WTC11 (cell line): ENCODE measurements around the gene SLC2A4. TPM values are rescaled to one million over a fixed set of nuclear protein-coding genes. Genes with fewer than 3 reads are reported as not detected.

Experiments
- ATAC-seq: fragments of 200-7000 bp; cut with Tn5 transposase; 2 replicates; pipeline ENCODE4 v1.10.0; 2021; ENCODE audit warnings: mild to moderate bottlenecking, moderate library complexity
- CTCF ChIA-PET: fragments of 300-600 bp; sonication (Branson Sonifier 250); formaldehyde crosslinking; loops from one replicate; lab custom pipeline; 2021; ENCODE audit warnings: antibody characterized with exemption; lab: Charles Lee
- POLR2A ChIA-PET: fragments of 350-600 bp; sonication (Branson Sonifier 250); formaldehyde crosslinking; loops from one replicate; lab custom pipeline; 2021; ENCODE audit warnings: antibody characterized with exemption; lab: Charles Lee
- DNase-seq: peaks from one replicate; pipeline ENCODE4 v3.0.0; 2021; ENCODE audit warnings: low spot score
- H3K27ac Mint-ChIP-seq: 2 replicates; pipeline ENCODE4 v1.8.0; 2021; ENCODE audit warnings: mixed read lengths
- H3K27me3 Mint-ChIP-seq: 2 replicates; pipeline ENCODE4 v1.8.0; 2021; ENCODE audit warnings: low read depth, mild to moderate bottlenecking, moderate library complexity, mixed read lengths
- H3K36me3 Mint-ChIP-seq: 2 replicates; pipeline ENCODE4 v1.8.0; 2021; ENCODE audit warnings: mixed read lengths
- H3K4me1 Mint-ChIP-seq: 2 replicates; pipeline ENCODE4 v1.8.0; 2022; ENCODE audit warnings: mixed read lengths
- H3K4me3 Mint-ChIP-seq: 2 replicates; pipeline ENCODE4 v1.8.0; 2021; ENCODE audit warnings: mild to moderate bottlenecking, moderate library complexity, mixed read lengths
- H3K9me3 Mint-ChIP-seq: 2 replicates; pipeline ENCODE4 v1.8.0; 2021; ENCODE audit warnings: mixed read lengths
- FOXK1 ChIP-seq: sonication (generic); formaldehyde crosslinking; IDR thresholded peaks from 2 replicates; pipeline ENCODE4 v1.8.0; 2022; ENCODE audit warnings: mild to moderate bottlenecking, moderate library complexity, missing genetic modification reagents
- SP1 ChIP-seq: sonication (generic); formaldehyde crosslinking; conservative IDR thresholded peaks from 2 replicates; pipeline ENCODE4 v1.8.1; 2022; ENCODE audit warnings: missing genetic modification reagents
- USF1 ChIP-seq: sonication (generic); formaldehyde crosslinking; IDR thresholded peaks from 2 replicates; pipeline ENCODE4 v1.8.0; 2022; ENCODE audit warnings: mild to moderate bottlenecking, missing genetic modification reagents
- total RNA-seq: library from RNA; stranded (reverse); gene quantifications from 3 replicates; pipeline ENCODE4 v1.2.3, GENCODE V29; 2021
- TF ChIP-seq, protein P1 (sequence below): sonication (generic); formaldehyde crosslinking; IDR thresholded peaks from 2 replicates; pipeline ENCODE4 v1.8.0; 2023; ENCODE audit warnings: mild to moderate bottlenecking, missing genetic modification reagents
- TF ChIP-seq, protein P2 (sequence below): sonication (generic); formaldehyde crosslinking; IDR thresholded peaks from 2 replicates; pipeline ENCODE4 v1.8.0; 2022; ENCODE audit warnings: missing genetic modification reagents
- TF ChIP-seq, protein P3 (sequence below): sonication (generic); formaldehyde crosslinking; IDR thresholded peaks from 2 replicates; pipeline ENCODE4 v1.8.0; 2022; ENCODE audit warnings: mild to moderate bottlenecking, missing genetic modification reagents
- TF ChIP-seq, protein P4 (sequence below): fragments of 250-450 bp; sonication (Bioruptor Pico); conservative IDR thresholded peaks from 2 replicates; pipeline ENCODE4 v1.9.0; 2021; ENCODE audit warnings: mild to moderate bottlenecking
- TF ChIP-seq, protein P5 (sequence below): sonication (generic); formaldehyde crosslinking; IDR thresholded peaks from 2 replicates; pipeline ENCODE4 v1.8.0; 2022; ENCODE audit warnings: mild to moderate bottlenecking, missing genetic modification reagents
- TF ChIP-seq, protein P6 (sequence below): sonication (generic); formaldehyde crosslinking; IDR thresholded peaks from 2 replicates; pipeline ENCODE4 v1.8.0; 2023; ENCODE audit warnings: missing genetic modification reagents, mild to moderate bottlenecking, borderline replicate concordance

SLC2A4 gene
- total RNA-seq, 1 experiment from 2014 or later, result 6.4 TPM

- ATAC-seq (peak; percentile 87), DNase-seq (peak; percentile 100)
- peak within 1 kb of the TSS; percentile 99 for H3K27ac Mint-ChIP-seq
- peaks cover 4% of the 10 kb centered on the region for H3K9me3 Mint-ChIP-seq
- peaks cover 15% of the 10 kb centered on the region for H3K27me3 Mint-ChIP-seq
- H3K36me3 Mint-ChIP-seq, result peaks cover 28% of the 10 kb centered on the region
- peak within 1 kb of the TSS; percentile 89 for H3K4me3 Mint-ChIP-seq
- CTCF ChIA-PET, result interaction anchor here (2.0 kb wide), 1 partner anchor 26 kb away, joined by 7 read pairs; the partner anchor contains the start of gene SLC2A4
- TF ChIP-seq, protein P1, sequence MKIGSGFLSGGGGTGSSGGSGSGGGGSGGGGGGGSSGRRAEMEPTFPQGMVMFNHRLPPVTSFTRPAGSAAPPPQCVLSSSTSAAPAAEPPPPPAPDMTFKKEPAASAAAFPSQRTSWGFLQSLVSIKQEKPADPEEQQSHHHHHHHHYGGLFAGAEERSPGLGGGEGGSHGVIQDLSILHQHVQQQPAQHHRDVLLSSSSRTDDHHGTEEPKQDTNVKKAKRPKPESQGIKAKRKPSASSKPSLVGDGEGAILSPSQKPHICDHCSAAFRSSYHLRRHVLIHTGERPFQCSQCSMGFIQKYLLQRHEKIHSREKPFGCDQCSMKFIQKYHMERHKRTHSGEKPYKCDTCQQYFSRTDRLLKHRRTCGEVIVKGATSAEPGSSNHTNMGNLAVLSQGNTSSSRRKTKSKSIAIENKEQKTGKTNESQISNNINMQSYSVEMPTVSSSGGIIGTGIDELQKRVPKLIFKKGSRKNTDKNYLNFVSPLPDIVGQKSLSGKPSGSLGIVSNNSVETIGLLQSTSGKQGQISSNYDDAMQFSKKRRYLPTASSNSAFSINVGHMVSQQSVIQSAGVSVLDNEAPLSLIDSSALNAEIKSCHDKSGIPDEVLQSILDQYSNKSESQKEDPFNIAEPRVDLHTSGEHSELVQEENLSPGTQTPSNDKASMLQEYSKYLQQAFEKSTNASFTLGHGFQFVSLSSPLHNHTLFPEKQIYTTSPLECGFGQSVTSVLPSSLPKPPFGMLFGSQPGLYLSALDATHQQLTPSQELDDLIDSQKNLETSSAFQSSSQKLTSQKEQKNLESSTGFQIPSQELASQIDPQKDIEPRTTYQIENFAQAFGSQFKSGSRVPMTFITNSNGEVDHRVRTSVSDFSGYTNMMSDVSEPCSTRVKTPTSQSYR (CRISPR knock-in tag), result no peak
- TF ChIP-seq, protein P2, sequence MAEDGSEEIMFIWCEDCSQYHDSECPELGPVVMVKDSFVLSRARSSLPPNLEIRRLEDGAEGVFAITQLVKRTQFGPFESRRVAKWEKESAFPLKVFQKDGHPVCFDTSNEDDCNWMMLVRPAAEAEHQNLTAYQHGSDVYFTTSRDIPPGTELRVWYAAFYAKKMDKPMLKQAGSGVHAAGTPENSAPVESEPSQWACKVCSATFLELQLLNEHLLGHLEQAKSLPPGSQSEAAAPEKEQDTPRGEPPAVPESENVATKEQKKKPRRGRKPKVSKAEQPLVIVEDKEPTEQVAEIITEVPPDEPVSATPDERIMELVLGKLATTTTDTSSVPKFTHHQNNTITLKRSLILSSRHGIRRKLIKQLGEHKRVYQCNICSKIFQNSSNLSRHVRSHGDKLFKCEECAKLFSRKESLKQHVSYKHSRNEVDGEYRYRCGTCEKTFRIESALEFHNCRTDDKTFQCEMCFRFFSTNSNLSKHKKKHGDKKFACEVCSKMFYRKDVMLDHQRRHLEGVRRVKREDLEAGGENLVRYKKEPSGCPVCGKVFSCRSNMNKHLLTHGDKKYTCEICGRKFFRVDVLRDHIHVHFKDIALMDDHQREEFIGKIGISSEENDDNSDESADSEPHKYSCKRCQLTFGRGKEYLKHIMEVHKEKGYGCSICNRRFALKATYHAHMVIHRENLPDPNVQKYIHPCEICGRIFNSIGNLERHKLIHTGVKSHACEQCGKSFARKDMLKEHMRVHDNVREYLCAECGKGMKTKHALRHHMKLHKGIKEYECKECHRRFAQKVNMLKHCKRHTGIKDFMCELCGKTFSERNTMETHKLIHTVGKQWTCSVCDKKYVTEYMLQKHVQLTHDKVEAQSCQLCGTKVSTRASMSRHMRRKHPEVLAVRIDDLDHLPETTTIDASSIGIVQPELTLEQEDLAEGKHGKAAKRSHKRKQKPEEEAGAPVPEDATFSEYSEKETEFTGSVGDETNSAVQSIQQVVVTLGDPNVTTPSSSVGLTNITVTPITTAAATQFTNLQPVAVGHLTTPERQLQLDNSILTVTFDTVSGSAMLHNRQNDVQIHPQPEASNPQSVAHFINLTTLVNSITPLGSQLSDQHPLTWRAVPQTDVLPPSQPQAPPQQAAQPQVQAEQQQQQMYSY (CRISPR knock-in tag), result peak; percentile 52
- peak; percentile 30; the same call in 1 of the 2 replicates for TF ChIP-seq USF1
- TF ChIP-seq, protein P3, sequence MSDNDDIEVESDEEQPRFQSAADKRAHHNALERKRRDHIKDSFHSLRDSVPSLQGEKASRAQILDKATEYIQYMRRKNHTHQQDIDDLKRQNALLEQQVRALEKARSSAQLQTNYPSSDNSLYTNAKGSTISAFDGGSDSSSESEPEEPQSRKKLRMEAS (CRISPR knock-in tag), result peak; percentile 80
- TF ChIP-seq SP1, result peak; percentile 45
- TF ChIP-seq, protein P4, sequence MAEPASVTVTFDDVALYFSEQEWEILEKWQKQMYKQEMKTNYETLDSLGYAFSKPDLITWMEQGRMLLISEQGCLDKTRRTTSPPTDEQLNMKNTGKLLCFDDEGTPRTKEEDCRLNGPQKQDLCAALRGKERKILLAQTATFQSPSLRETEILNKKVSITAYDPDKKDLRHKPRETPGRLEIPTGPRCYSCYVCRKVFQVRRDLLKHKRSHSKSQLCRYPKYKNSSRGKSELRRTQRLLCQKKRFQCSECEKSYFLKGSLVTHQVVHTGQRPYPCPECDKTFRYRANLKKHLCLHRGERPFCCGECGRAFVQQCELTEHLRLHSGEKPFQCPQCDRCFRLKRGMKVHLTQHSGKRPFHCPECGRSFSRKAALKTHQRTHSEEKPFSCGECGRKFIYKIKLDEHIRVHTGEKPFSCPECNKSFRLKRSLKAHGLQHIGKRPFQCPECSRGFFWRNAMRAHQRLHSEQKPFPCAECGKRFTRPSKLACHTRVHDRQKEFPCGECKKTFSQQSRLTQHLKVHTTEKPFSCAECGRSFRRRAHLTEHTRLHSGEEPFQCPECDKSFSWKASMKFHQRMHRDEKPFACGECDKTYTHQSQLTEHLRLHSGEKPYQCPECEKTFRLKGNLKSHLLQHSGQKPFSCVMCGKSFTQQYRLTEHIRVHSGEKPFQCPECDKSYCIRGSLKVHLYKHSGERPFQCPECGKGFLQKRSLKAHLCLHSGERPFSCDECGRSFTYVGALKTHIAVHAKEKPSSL (CRISPR knock-in tag), result no peak
- TF ChIP-seq, protein P5, sequence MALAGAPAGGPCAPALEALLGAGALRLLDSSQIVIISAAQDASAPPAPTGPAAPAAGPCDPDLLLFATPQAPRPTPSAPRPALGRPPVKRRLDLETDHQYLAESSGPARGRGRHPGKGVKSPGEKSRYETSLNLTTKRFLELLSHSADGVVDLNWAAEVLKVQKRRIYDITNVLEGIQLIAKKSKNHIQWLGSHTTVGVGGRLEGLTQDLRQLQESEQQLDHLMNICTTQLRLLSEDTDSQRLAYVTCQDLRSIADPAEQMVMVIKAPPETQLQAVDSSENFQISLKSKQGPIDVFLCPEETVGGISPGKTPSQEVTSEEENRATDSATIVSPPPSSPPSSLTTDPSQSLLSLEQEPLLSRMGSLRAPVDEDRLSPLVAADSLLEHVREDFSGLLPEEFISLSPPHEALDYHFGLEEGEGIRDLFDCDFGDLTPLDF (CRISPR knock-in tag), result no peak
- TF ChIP-seq, protein P6, sequence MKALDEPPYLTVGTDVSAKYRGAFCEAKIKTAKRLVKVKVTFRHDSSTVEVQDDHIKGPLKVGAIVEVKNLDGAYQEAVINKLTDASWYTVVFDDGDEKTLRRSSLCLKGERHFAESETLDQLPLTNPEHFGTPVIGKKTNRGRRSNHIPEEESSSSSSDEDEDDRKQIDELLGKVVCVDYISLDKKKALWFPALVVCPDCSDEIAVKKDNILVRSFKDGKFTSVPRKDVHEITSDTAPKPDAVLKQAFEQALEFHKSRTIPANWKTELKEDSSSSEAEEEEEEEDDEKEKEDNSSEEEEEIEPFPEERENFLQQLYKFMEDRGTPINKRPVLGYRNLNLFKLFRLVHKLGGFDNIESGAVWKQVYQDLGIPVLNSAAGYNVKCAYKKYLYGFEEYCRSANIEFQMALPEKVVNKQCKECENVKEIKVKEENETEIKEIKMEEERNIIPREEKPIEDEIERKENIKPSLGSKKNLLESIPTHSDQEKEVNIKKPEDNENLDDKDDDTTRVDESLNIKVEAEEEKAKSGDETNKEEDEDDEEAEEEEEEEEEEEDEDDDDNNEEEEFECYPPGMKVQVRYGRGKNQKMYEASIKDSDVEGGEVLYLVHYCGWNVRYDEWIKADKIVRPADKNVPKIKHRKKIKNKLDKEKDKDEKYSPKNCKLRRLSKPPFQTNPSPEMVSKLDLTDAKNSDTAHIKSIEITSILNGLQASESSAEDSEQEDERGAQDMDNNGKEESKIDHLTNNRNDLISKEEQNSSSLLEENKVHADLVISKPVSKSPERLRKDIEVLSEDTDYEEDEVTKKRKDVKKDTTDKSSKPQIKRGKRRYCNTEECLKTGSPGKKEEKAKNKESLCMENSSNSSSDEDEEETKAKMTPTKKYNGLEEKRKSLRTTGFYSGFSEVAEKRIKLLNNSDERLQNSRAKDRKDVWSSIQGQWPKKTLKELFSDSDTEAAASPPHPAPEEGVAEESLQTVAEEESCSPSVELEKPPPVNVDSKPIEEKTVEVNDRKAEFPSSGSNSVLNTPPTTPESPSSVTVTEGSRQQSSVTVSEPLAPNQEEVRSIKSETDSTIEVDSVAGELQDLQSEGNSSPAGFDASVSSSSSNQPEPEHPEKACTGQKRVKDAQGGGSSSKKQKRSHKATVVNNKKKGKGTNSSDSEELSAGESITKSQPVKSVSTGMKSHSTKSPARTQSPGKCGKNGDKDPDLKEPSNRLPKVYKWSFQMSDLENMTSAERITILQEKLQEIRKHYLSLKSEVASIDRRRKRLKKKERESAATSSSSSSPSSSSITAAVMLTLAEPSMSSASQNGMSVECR, result peak; percentile 71; the same call in 1 of the 2 replicates
- TF ChIP-seq FOXK1 (CRISPR knock-in tag), result peak; percentile 69; the same call in 1 of the 2 replicates
- H3K4me1 Mint-ChIP-seq, result peaks cover 26% of the 10 kb centered on the region
- POLR2A ChIA-PET, result no interaction called here
Measured at GRCh38 chr17:7306911-7307685, 25.6 kb downstream of the SLC2A4 start, which contains the start of gene EIF5A. Gene EIF5A, plus strand, starts transcription at chr17:7307628. Its CDS starts 2,008 bp downstream, at chr17:7309636.
